Common myeloid progenitor, CD34-positive (primary cell): ENCODE results near the gene GP5.

ENCODE experiments used
- CTCF ChIA-PET: fragments of 350-600 bp; sonication (Branson Sonifier 250); formaldehyde crosslinking; loops from one replicate; lab custom pipeline; 2021; ENCODE audit warnings: antibody characterized with exemption; lab: Charles Lee
- POLR2A ChIA-PET: fragments of 350-600 bp; sonication (Branson Sonifier 250); formaldehyde crosslinking; loops from one replicate; lab custom pipeline; 2021; ENCODE audit warnings: antibody characterized with exemption; lab: Charles Lee
- DNase-seq, 3 donors: peaks; one replicate each; pipeline versions ENCODE4 v3.0.0 to v3.0.0-alpha.2; 2013
- H3K27ac ChIP-seq, 2 experiments: 1 replicate in 1 of 2; 2 replicates in 1 of 2; pipeline ENCODE4 v1.7.0; 2013; ENCODE audit warnings: inconsistent platforms in 2 of 2, low read length in 2 of 2, mild to moderate bottlenecking in 2 of 2, low read depth in 1 of 2, moderate library complexity in 1 of 2; ENCODE audit not compliant: severe bottlenecking in 2 of 2, insufficient read depth in 1 of 2, poor library complexity in 1 of 2
- H3K27me3 ChIP-seq, 5 experiments: replicated peaks in 2 of 5; 1 replicate in 3 of 5; 2 replicates in 2 of 5; pipeline versions ENCODE4 v1.6.1 to v1.7.0; 2013; ENCODE audit warnings: low read length in 4 of 5, mild to moderate bottlenecking in 2 of 5, moderate library complexity in 2 of 5, inconsistent platforms in 1 of 5; ENCODE audit not compliant: insufficient read depth in 5 of 5, control insufficient read depth in 4 of 5
- H3K36me3 ChIP-seq, 4 experiments: 1 replicate in 2 of 4; 2 replicates in 2 of 4; pipeline versions ENCODE4 v1.6.1 to v1.7.0; 2013; ENCODE audit warnings: low read length in 3 of 4, control low read depth in 1 of 4, mild to moderate bottlenecking in 1 of 4; ENCODE audit not compliant: control insufficient read depth in 4 of 4, insufficient read depth in 4 of 4
- H3K4me1 ChIP-seq, 4 experiments: 1 replicate in 3 of 4; 2 replicates in 1 of 4; pipeline versions ENCODE4 v1.6.1 to v1.7.1; 2013; ENCODE audit warnings: low read length in 3 of 4, mild to moderate bottlenecking in 3 of 4, control low read depth in 1 of 4, inconsistent platforms in 1 of 4, moderate library complexity in 1 of 4; ENCODE audit not compliant: control insufficient read depth in 4 of 4, insufficient read depth in 4 of 4; ENCODE audit errors: control extremely low read depth in 1 of 4
- H3K4me3 ChIP-seq, 7 experiments: 1 replicate in 4 of 7; 2 replicates in 3 of 7; pipeline versions ENCODE4 v1.5.1 to v1.7.0; 2013; ENCODE audit warnings: mild to moderate bottlenecking in 7 of 7, low read length in 6 of 7, moderate library complexity in 6 of 7, inconsistent platforms in 2 of 7, low read depth in 2 of 7, control low read depth in 1 of 7; ENCODE audit not compliant: insufficient read depth in 4 of 7, control insufficient read depth in 1 of 7; ENCODE audit errors: extremely low read depth in 1 of 7
- H3K9me3 ChIP-seq, 5 experiments: 1 replicate in 4 of 5; 2 replicates in 1 of 5; pipeline versions ENCODE4 v1.6.1 to v1.7.1; 2013; ENCODE audit warnings: low read length in 4 of 5, mild to moderate bottlenecking in 2 of 5, inconsistent platforms in 1 of 5, low read depth in 1 of 5, moderate library complexity in 1 of 5; ENCODE audit not compliant: control insufficient read depth in 4 of 5, insufficient read depth in 2 of 5; ENCODE audit errors: control extremely low read depth in 1 of 5
- WGBS: methylation state at CpG from one replicate; pipeline ENCODE4 v1.1.5; 2013; ENCODE audit not compliant: insufficient coverage; 5-methylcytosine and 5-hydroxymethylcytosine counted together

Gene GP5

GRCh38 chr3:194440756-194441155 is 41.7 kb upstream of the GP5 start:
- H3K36me3 ChIP-seq: peaks cover 18 to 59% (median 32%) of the 10 kb centered on the region in 4 experiments

DNA sequence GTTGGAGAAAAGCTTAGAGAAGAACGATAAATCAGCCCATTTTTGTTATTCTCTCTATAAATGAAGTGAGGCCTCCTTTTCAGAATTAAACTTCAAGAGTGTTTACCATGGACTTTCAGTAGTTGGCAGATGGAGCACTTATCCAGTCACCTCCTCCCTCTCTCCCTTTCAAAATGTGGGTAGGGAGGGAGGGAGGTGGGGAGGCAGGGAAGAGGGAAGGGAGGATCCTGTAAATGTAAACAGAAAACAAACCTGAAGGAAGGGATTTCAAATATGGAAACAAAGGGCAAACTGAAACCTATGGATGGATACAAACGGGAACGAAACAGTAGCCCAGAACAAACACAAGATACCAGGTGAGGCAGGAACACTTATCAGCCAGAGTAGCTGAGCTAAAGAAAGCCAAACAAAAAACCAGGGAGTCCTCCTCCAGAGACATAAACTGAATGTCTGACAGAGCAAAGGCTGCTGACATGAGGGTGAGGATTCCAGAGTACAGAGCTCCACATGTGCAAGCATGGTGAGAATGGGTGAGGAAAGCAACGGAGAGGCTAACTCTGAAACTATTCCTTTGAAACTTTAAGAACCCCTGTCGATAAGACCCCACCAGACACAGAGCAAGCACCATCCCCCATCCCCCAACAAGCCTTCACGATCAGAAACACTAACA is 41.0 kb upstream of the GP5 start:
- 96% methylated on average over 4 of the region's 6 CpGs for WGBS
- ChIA-PET CTCF (interaction anchor here (1.4 kb wide), 1 partner anchor 14 kb away, joined by 3 read pairs; no protein-coding TSS in a partner anchor), POLR2A (no interaction called here)
- no peak overlapping the region for H3K27ac ChIP-seq
- H3K4me1 ChIP-seq: peaks cover 0 to 13% (median 4%) of the 10 kb centered on the region in 4 experiments
- no peak overlapping the region for H3K4me3 ChIP-seq
- no peaks in the 10 kb centered on the region for H3K9me3 ChIP-seq
- H3K27me3 ChIP-seq: no peaks in the 10 kb centered on the region
- peaks cover 22 to 63% (median 35%) of the 10 kb centered on the region in 4 experiments for H3K36me3 ChIP-seq
- no peak for DNase-seq

More at GRCh38 chr3:194440756-194441155, 41.7 kb upstream of the GP5 start:
- no peak overlapping the region for H3K4me3 ChIP-seq
- no peaks in the 10 kb centered on the region for H3K9me3 ChIP-seq
- CTCF ChIA-PET: interaction anchor here (0.9 kb wide), 1 partner anchor 132 kb away, joined by 3 read pairs; no protein-coding TSS in a partner anchor
- POLR2A ChIA-PET: no interaction called here
- no peak for DNase-seq
- H3K27me3 ChIP-seq: no peaks in the 10 kb centered on the region
- peaks cover 0 to 13% (median 4%) of the 10 kb centered on the region in 4 experiments for H3K4me1 ChIP-seq
- WGBS: 100% methylated on average over 1 of the region's 2 CpGs
- H3K27ac ChIP-seq: no peak overlapping the region

- DNase-seq: no peak
- Histone ChIP-seq H3K9me3 (no peaks in the 10 kb centered on the region), H3K4me1 (peaks cover 0 to 13% (median 4%) of the 10 kb centered on the region in 4 experiments), H3K4me3 (no peak overlapping the region), H3K27ac (no peak overlapping the region), H3K27me3 (no peaks in the 10 kb centered on the region), H3K36me3 (peaks cover 24 to 69% (median 47%) of the 10 kb centered on the region in 4 experiments)
- ChIA-PET CTCF (no interaction called here), POLR2A (no interaction called here)
- 100% methylated on average over 2 of the region's 3 CpGs for WGBS
These were observed 35.4 kb upstream of the GP5 start for GRCh38 chr3:194434503-194434902.

GRCh38 chr3:194431554-194431953 is 32.5 kb upstream of the GP5 start:
- 97% methylated on average over 3 of the region's 5 CpGs for WGBS
- H3K4me3 ChIP-seq: no peak overlapping the region
- H3K9me3 ChIP-seq: no peaks in the 10 kb centered on the region
- no peaks in the 10 kb centered on the region for H3K27me3 ChIP-seq
- DNase-seq: no peak
- ChIA-PET CTCF (no interaction called here), POLR2A (no interaction called here)
- no peak overlapping the region for H3K27ac ChIP-seq
- H3K36me3 ChIP-seq: peaks cover 26 to 75% (median 51%) of the 10 kb centered on the region in 4 experiments
- H3K4me1 ChIP-seq: no peaks in the 10 kb centered on the region

DNA sequence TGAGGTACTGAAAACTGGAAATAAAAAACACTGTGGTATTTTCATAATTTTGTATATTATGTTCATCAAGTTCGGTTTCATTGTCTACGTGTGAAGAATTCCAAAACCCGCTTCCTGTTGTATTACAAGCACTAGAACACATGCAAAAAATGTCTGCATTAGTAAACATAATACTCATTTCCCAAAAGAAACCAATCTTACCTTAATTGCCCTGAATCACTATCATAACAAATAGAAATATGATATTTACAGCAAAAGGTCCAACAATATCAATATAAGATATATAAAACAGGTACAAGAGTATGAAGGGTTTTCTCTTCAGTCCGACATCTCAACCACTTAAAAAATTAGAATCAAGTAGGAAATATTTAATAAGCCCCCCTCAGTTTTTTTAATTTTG is 26.3 kb upstream of the GP5 start:
- Histone ChIP-seq H3K4me1 (no peaks in the 10 kb centered on the region), H3K9me3 (no peaks in the 10 kb centered on the region), H3K36me3 (peaks cover 11 to 57% (median 33%) of the 10 kb centered on the region in 4 experiments), H3K4me3 (no peak overlapping the region), H3K27me3 (no peaks in the 10 kb centered on the region), H3K27ac (no peak overlapping the region)
- ChIA-PET POLR2A (interaction anchor here (0.5 to 1.0 kb wide), 2 partner anchors 24 to 149 kb away, joined by 3 to 5 read pairs; no protein-coding TSS in a partner anchor), CTCF (interaction anchor here (1.0 kb wide), 1 partner anchor 21 kb away, joined by 3 read pairs; no protein-coding TSS in a partner anchor)
- WGBS: 100% methylated on average over 2 of the region's 4 CpGs
- no peak for DNase-seq

DNA sequence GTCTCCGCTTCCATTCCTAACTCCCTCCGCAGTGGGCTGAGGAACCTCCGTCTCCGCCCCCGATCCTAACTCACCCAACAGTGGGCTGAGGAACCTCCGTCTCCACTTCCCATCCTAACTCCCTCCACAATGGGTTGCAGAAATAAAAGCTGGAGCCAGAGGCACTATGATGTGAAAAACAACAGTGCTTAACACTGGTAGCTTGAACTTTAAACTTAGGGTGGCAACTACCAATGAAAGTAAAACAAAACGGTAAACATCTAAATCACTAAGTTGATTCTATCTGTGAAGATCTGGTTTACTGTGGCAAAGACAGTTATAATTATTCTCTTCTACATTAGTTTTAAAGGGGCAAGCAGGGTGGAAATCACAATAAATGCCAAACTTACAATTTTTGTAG is 25.9 kb upstream of the GP5 start:
- Histone ChIP-seq H3K36me3 (peaks cover 11 to 53% (median 30%) of the 10 kb centered on the region in 4 experiments), H3K4me1 (no peaks in the 10 kb centered on the region), H3K9me3 (no peaks in the 10 kb centered on the region), H3K27me3 (no peaks in the 10 kb centered on the region), H3K27ac (no peak overlapping the region), H3K4me3 (no peak overlapping the region)
- no peak for DNase-seq
- WGBS: 94% methylated on average over 5 of the region's 7 CpGs
- ChIA-PET CTCF (interaction anchor here (1.0 kb wide), 1 partner anchor 22 kb away, joined by 3 read pairs; no protein-coding TSS in a partner anchor), POLR2A (interaction anchor here (0.5 to 1.0 kb wide), 2 partner anchors 25 to 150 kb away, joined by 3 to 5 read pairs; no protein-coding TSS in a partner anchor)

GRCh38 chr3:194424373-194424772 is 25.3 kb upstream of the GP5 start:
- Histone ChIP-seq H3K4me1 (no peaks in the 10 kb centered on the region), H3K4me3 (no peak overlapping the region), H3K27me3 (no peaks in the 10 kb centered on the region), H3K9me3 (no peaks in the 10 kb centered on the region), H3K36me3 (peaks cover 11 to 52% (median 29%) of the 10 kb centered on the region in 4 experiments), H3K27ac (no peak overlapping the region)
- WGBS: no CpG with 5 or more reads among the region's 1 CpG
- ChIA-PET CTCF (interaction anchor here (1.0 kb wide), 1 partner anchor 23 kb away, joined by 3 read pairs; no protein-coding TSS in a partner anchor), POLR2A (no interaction called here)
- no peak for DNase-seq
